Measurements from ENCODE around the gene MASP1. TPM values are rescaled to one million over a fixed set of nuclear protein-coding genes. Genes with fewer than 3 reads are reported as not detected.

MASP1 gene
- total RNA-seq, 1 experiment from 2014 or later: 1.0 TPM

DNA sequence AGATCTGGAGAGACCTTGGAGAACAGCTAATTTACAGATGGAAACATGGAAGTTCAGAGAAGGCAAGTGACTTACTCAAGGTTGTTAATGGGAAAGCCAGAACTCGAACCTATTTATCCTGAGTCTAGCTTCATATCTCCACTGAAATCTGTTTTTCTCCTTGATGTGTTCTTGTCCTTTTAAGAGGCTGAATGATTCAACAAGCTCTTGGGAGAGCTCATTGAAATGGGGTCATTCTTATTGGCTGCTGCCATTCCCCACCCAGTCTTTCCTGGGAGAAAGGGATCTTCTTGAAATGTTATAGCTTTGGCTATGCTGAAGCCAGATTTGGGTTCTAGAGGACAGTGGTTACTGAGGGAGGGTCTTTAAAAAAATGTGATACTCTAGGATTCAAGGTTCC lies 53.3 kb downstream of the MASP1 start:
- Histone ChIP-seq H3K4ac (ENCODE audit: low read depth, low read length) (no peak overlapping the region), H2AFZ (ENCODE audit: low read length) (no peak overlapping the region), H2BK120ac (ENCODE audit: low read depth, low read length, poor library complexity, severe bottlenecking) (no peak overlapping the region), H4K91ac (ENCODE audit: insufficient read length, low read depth, low read length) (no peak overlapping the region), H3K56ac (ENCODE audit: insufficient read length, low read depth, low read length) (no peak overlapping the region), H3K4me2 (ENCODE audit: insufficient read depth, insufficient read length, low read length) (no peak overlapping the region), H2BK20ac (ENCODE audit: low read depth, low read length, poor library complexity, severe bottlenecking) (no peak overlapping the region), H2BK5ac (ENCODE audit: insufficient read length, low read length) (no peak overlapping the region), H3K9ac (ENCODE audit: extremely low read depth, insufficient read length, low read length) (no peak overlapping the region), H3K27ac (ENCODE audit: insufficient read length, low read depth, low read length) (no peak overlapping the region), H3K79me1 (ENCODE audit: insufficient read depth, low read depth, low read length, poor library complexity, severe bottlenecking) (no peaks in the 10 kb centered on the region), H2AK5ac (ENCODE audit: insufficient read length, low read length) (no peak overlapping the region), H4K8ac (replicated peaks; ENCODE audit: insufficient read length, low read depth, low read length) (no peak overlapping the region), H3K79me2 (ENCODE audit: insufficient read depth, low read length) (no peaks in the 10 kb centered on the region), H3K23me2 (ENCODE audit: insufficient read length, low read depth, low read length, poor library complexity, severe bottlenecking) (no peaks in the 10 kb centered on the region), H3K14ac (ENCODE audit: insufficient read depth, low read length) (no peak overlapping the region), H4K20me1 (ENCODE audit: control insufficient read depth, insufficient read depth, insufficient read length) (no peaks in the 10 kb centered on the region), H2BK12ac (ENCODE audit: insufficient read length, low read depth, low read length) (no peak overlapping the region), H2BK15ac (ENCODE audit: low read depth, low read length) (no peak overlapping the region), H3K27me3 (ENCODE audit: insufficient read depth, low read length) (no peaks in the 10 kb centered on the region), H3K23ac (ENCODE audit: insufficient read length, low read depth, low read length) (no peak overlapping the region), H4K5ac (ENCODE audit: insufficient read length, low read depth, low read length) (no peak overlapping the region), H3K4me1 (ENCODE audit: insufficient read depth, low read length) (no peaks in the 10 kb centered on the region), H3K9me3 (ENCODE audit: control insufficient read depth, low read depth, low read length) (no peaks in the 10 kb centered on the region), H3T11ph (ENCODE audit: low read length) (no peak overlapping the region), H3K18ac (ENCODE audit: insufficient read length, low read depth, low read length) (no peak overlapping the region)
- Mint-ChIP-seq H3K27ac (no peak overlapping the region), H3K27me3 (ENCODE audit: low read depth) (no peaks in the 10 kb centered on the region; the same call in none of the 2 replicates), H3K4me1 (0 out of 4 replicates have a peak, but pooled peaks cover 0 to 3% of the 10 kb centered on the region in 2 experiments), H3K36me3 (ENCODE audit: insufficient read depth in 1 of 3, low read depth in 3 of 3) (no peaks in the 10 kb centered on the region; a peak in 2 of 7 replicates), H3K4me3 (no peak overlapping the region), H3K9me3 (no peaks in the 10 kb centered on the region; a peak in 1 of 5 replicates)
- DNase-seq: no peak
- TF ChIP-seq, protein P1, sequence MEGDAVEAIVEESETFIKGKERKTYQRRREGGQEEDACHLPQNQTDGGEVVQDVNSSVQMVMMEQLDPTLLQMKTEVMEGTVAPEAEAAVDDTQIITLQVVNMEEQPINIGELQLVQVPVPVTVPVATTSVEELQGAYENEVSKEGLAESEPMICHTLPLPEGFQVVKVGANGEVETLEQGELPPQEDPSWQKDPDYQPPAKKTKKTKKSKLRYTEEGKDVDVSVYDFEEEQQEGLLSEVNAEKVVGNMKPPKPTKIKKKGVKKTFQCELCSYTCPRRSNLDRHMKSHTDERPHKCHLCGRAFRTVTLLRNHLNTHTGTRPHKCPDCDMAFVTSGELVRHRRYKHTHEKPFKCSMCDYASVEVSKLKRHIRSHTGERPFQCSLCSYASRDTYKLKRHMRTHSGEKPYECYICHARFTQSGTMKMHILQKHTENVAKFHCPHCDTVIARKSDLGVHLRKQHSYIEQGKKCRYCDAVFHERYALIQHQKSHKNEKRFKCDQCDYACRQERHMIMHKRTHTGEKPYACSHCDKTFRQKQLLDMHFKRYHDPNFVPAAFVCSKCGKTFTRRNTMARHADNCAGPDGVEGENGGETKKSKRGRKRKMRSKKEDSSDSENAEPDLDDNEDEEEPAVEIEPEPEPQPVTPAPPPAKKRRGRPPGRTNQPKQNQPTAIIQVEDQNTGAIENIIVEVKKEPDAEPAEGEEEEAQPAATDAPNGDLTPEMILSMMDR (conservative IDR thresholded peaks at IDR 0.05): no peak
- WGBS (ENCODE audit: extremely low coverage, insufficient read length, low lambda C conversion rate): no CpG with 5 or more reads among the region's 1 CpG

Measured in H9 (cell line).